Measurements from ENCODE around the gene ANKRD13B.

DNA sequence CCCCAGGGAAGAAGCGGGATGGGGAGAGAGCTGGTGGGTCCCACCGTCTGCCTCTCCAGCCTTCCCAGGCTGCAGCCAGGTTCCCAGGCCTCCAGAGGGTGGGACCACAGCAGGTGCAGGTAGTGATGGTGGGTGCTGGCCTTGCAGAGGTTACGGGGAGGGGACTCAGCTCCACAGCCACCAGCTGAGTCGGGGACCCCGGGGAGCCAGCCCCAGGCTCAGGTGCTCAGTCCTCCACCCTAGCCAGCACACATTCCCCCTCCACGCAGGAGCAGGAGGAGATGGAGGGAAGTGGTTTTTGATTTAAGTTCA, 19.4 kb upstream of the ANKRD13B start:
- TF ChIP-seq POLR2A (IDR thresholded peaks at IDR 0.05) (no peak), CTCF (IDR thresholded peaks at IDR 0.05) (no peak), POLR2AphosphoS5 (IDR thresholded peaks at IDR 0.05) (no peak), EP300 (IDR thresholded peaks at IDR 0.05; ENCODE audit: low read depth) (no peak)

All from transverse colon (tissue), 4 donors.